GM23338 (cell line): ENCODE measurements around the gene KDM7A. TPM values are rescaled to one million over a fixed set of nuclear protein-coding genes. Genes with fewer than 3 reads are reported as not detected.

Source experiments
- ATAC-seq: fragments of 200-7000 bp; cut with Tn5 transposase; 3 replicates; pipeline ENCODE4 v1.9.1; 2020
- DNase-seq: peaks from one replicate; pipeline ENCODE4 v3.0.0-alpha.2; 2015; ENCODE audit warnings: low spot score
- H2AFZ ChIP-seq: fragments of 200-600 bp; sonication (generic); 2 replicates; pipeline ENCODE4 v1.8.0; 2016; ENCODE audit warnings: antibody characterized with exemption, mild to moderate bottlenecking, moderate library complexity
- H3F3A ChIP-seq: fragments of 200-600 bp; sonication (generic); replicated peaks from 2 replicates; pipeline ENCODE4 v1.8.0; 2017; ENCODE audit warnings: antibody characterized with exemption, mixed run types, low read depth
- H3K27ac ChIP-seq: fragments of 200-600 bp; sonication (generic); 2 replicates; pipeline ENCODE4 v1.6.1; 2016; ENCODE audit warnings: low read depth
- H3K27me3 ChIP-seq: fragments of 200-600 bp; sonication (generic); 2 replicates; pipeline ENCODE4 v1.8.0; 2016; ENCODE audit warnings: mild to moderate bottlenecking, mixed run types, moderate library complexity; ENCODE audit not compliant: insufficient read depth
- H3K36me3 ChIP-seq: fragments of 200-600 bp; sonication (generic); 2 replicates; pipeline ENCODE4 v1.8.0; 2016; ENCODE audit warnings: mild to moderate bottlenecking; ENCODE audit not compliant: insufficient read depth
- H3K4me1 ChIP-seq: fragments of 200-600 bp; sonication (generic); 2 replicates; pipeline ENCODE4 v1.8.0; 2016; ENCODE audit warnings: mild to moderate bottlenecking, moderate library complexity; ENCODE audit not compliant: insufficient read depth
- H3K4me2 ChIP-seq: fragments of 200-600 bp; sonication (generic); 2 replicates; pipeline ENCODE4 v1.7.1; 2017; ENCODE audit warnings: mixed run types
- H3K4me3 ChIP-seq: fragments of 200-600 bp; sonication (generic); 2 replicates; pipeline ENCODE4 v1.6.1; 2016; ENCODE audit warnings: mixed run types
- H3K79me2 ChIP-seq: fragments of 200-600 bp; sonication (generic); replicated peaks from 2 replicates; pipeline ENCODE4 v1.8.0; 2017; ENCODE audit warnings: mild to moderate bottlenecking; ENCODE audit not compliant: insufficient read depth
- H3K9me2 ChIP-seq: fragments of 200-600 bp; sonication (generic); 2 replicates; pipeline ENCODE4 v1.8.0; 2017; ENCODE audit not compliant: insufficient read depth
- H4K20me1 ChIP-seq: fragments of 200-600 bp; sonication (generic); replicated peaks from 2 replicates; pipeline ENCODE4 v1.8.0; 2017; ENCODE audit warnings: mild to moderate bottlenecking; ENCODE audit not compliant: insufficient read depth
- H3K27ac Mint-ChIP-seq: 2 replicates; pipeline ENCODE4 v1.8.0; 2020; ENCODE audit warnings: inconsistent platforms, mild to moderate bottlenecking, moderate library complexity, mixed read lengths
- H3K27me3 Mint-ChIP-seq: 3 replicates; pipeline ENCODE4 v1.8.0; 2022; ENCODE audit warnings: low read depth, mild to moderate bottlenecking, moderate library complexity, mixed read lengths, inconsistent platforms; ENCODE audit not compliant: insufficient read depth, poor library complexity
- H3K36me3 Mint-ChIP-seq: 3 replicates; pipeline ENCODE4 v1.8.0; 2021; ENCODE audit warnings: low read depth, mild to moderate bottlenecking, inconsistent platforms, moderate library complexity, mixed read lengths
- H3K4me1 Mint-ChIP-seq: 3 replicates; pipeline ENCODE4 v1.8.0; 2020; ENCODE audit warnings: mild to moderate bottlenecking, inconsistent platforms, mixed read lengths
- H3K4me3 Mint-ChIP-seq: 3 replicates; pipeline ENCODE4 v1.8.0; 2021; ENCODE audit warnings: moderate library complexity, mild to moderate bottlenecking, inconsistent platforms, mixed read lengths
- H3K9me3 Mint-ChIP-seq: 3 replicates; pipeline ENCODE4 v1.8.0; 2020; ENCODE audit warnings: moderate library complexity, mild to moderate bottlenecking, inconsistent platforms, mixed read lengths
- CTCF ChIP-seq, 2 experiments: fragments of 200-600 bp in 1 of 2; sonication (generic) in 1 of 2; conservative IDR thresholded peaks; 2 replicates each; pipeline versions ENCODE4 v1.5.1 to v1.6.1; 2016 to 2017; ENCODE audit warnings: antibody characterized with exemption in 2 of 2, low read depth in 2 of 2, mild to moderate bottlenecking in 2 of 2, moderate library complexity in 1 of 2
- ETS1 ChIP-seq: IDR thresholded peaks from 2 replicates; pipeline ENCODE4 v1.6.1; 2016; ENCODE audit warnings: antibody characterized with exemption
- EZH2 ChIP-seq: fragments of 200-600 bp; sonication (generic); IDR thresholded peaks from one replicate; pipeline ENCODE4 v1.8.0; 2017; ENCODE audit warnings: antibody characterized with exemption, mild to moderate bottlenecking, low read depth; ENCODE audit not compliant: unreplicated experiment
- EZH2phosphoT487 ChIP-seq: fragments of 200-600 bp; sonication (generic); IDR thresholded peaks from one replicate; pipeline ENCODE4 v1.8.1; 2018; ENCODE audit warnings: antibody characterized with exemption; ENCODE audit not compliant: unreplicated experiment
- JUNB ChIP-seq: IDR thresholded peaks from one replicate; pipeline ENCODE4 v1.6.1; 2016; ENCODE audit warnings: antibody characterized with exemption; ENCODE audit not compliant: unreplicated experiment
- NANOG ChIP-seq: IDR thresholded peaks from 2 replicates; pipeline ENCODE4 v1.6.1; 2016; ENCODE audit warnings: antibody characterized with exemption, borderline replicate concordance
- REST ChIP-seq: IDR thresholded peaks from one replicate; pipeline ENCODE4 v1.6.1; 2018; ENCODE audit warnings: antibody characterized with exemption; ENCODE audit not compliant: unreplicated experiment
- STAT1 ChIP-seq: IDR thresholded peaks from one replicate; pipeline ENCODE4 v1.6.1; 2016; ENCODE audit warnings: antibody characterized with exemption; ENCODE audit not compliant: unreplicated experiment
- polyA plus RNA-seq: library from polyadenylated mRNA; unstranded; fragments of >200 nt; fragmentation: Nextera tagmentation; extraction: Ambion mirVana; gene quantifications from 2 replicates; pipeline ENCODE4 v1.2.1, GENCODE V29; 2016
- total RNA-seq: library from RNA; depleted of rRNA; stranded (reverse); fragments of >200 nt; shearing (Covaris generic); gene quantifications from 2 replicates; pipeline ENCODE4 v1.2.3, GENCODE V29; 2014

KDM7A gene
- total and polyA plus RNA-seq, 2 experiments from 2014 or later = 2.3 to 10.8 TPM

GRCh38 chr7:140054751-140055150, 122.0 kb downstream of the KDM7A start:
- Histone ChIP-seq H3K27ac (no peak overlapping the region), H4K20me1 (0 out of 2 replicates have a peak, but pooled peaks cover 6% of the 10 kb centered on the region), H3K4me2 (no peak overlapping the region), H2AFZ (no peak overlapping the region), H3K27me3 (no peaks in the 10 kb centered on the region), H3K9me2 (no peaks in the 10 kb centered on the region; the same call in 1 of the 2 replicates), H3K4me3 (no peak overlapping the region), H3K36me3 (no peaks in the 10 kb centered on the region), H3F3A (no peaks in the 10 kb centered on the region), H3K4me1 (no peaks in the 10 kb centered on the region), H3K79me2 (no peaks in the 10 kb centered on the region)
- H3K27ac Mint-ChIP-seq = no peak overlapping the region
- H3K36me3 Mint-ChIP-seq = no peaks in the 10 kb centered on the region
- no peak overlapping the region for H3K4me3 Mint-ChIP-seq
- no peak for ATAC-seq
- no peaks in the 10 kb centered on the region for H3K27me3 Mint-ChIP-seq
- no peak for DNase-seq
- H3K4me1 Mint-ChIP-seq = no peaks in the 10 kb centered on the region
- H3K9me3 Mint-ChIP-seq = no peaks in the 10 kb centered on the region
- TF ChIP-seq STAT1 = no peak
- TF ChIP-seq JUNB = no peak
- TF ChIP-seq REST = no peak

- Histone ChIP-seq H3K4me2 (no peak overlapping the region), H2AFZ (no peak overlapping the region), H3K9me2 (no peaks in the 10 kb centered on the region; the same call in 1 of the 2 replicates), H3K27me3 (no peaks in the 10 kb centered on the region), H3K36me3 (no peaks in the 10 kb centered on the region; the same call in 1 of the 2 replicates), H3F3A (no peaks in the 10 kb centered on the region), H3K4me3 (no peak overlapping the region), H4K20me1 (0 out of 2 replicates have a peak, but pooled peaks cover 6% of the 10 kb centered on the region), H3K27ac (no peak overlapping the region), H3K4me1 (no peaks in the 10 kb centered on the region), H3K79me2 (no peaks in the 10 kb centered on the region)
- DNase-seq = no peak
- TF ChIP-seq EZH2phosphoT487 (no peak), EZH2 (no peak)
- no peak for ATAC-seq
- Mint-ChIP-seq H3K4me1 (no peaks in the 10 kb centered on the region), H3K27ac (no peak overlapping the region), H3K4me3 (no peak overlapping the region), H3K9me3 (no peaks in the 10 kb centered on the region), H3K27me3 (no peaks in the 10 kb centered on the region), H3K36me3 (no peaks in the 10 kb centered on the region)
These were observed 122.8 kb downstream of the KDM7A start for GRCh38 chr7:140053812-140054539.

GRCh38 chr7:140051820-140052219, 125.0 kb downstream of the KDM7A start:
- Histone ChIP-seq H3K36me3 (no peaks in the 10 kb centered on the region; the same call in 1 of the 2 replicates), H3K9me2 (no peaks in the 10 kb centered on the region; the same call in 1 of the 2 replicates), H3K4me1 (no peaks in the 10 kb centered on the region), H3K79me2 (no peaks in the 10 kb centered on the region), H3K27me3 (no peaks in the 10 kb centered on the region), H2AFZ (no peak overlapping the region), H3K4me2 (no peak overlapping the region), H4K20me1 (0 out of 2 replicates have a peak, but pooled peaks cover 6% of the 10 kb centered on the region), H3F3A (no peaks in the 10 kb centered on the region), H3K27ac (no peak overlapping the region), H3K4me3 (no peak overlapping the region)
- Mint-ChIP-seq H3K4me1 (no peaks in the 10 kb centered on the region), H3K4me3 (no peak overlapping the region), H3K27ac (no peak overlapping the region), H3K36me3 (no peaks in the 10 kb centered on the region), H3K27me3 (peaks cover 2% of the 10 kb centered on the region), H3K9me3 (no peaks in the 10 kb centered on the region)
- ATAC-seq (no peak), DNase-seq (no peak)
- no peak for TF ChIP-seq STAT1
- no peak for TF ChIP-seq NANOG
- TF ChIP-seq ETS1 = no peak
- TF ChIP-seq REST = no peak
- TF ChIP-seq CTCF (conservative IDR thresholded peaks at IDR 0.05; ENCODE audit: low read depth in 2 of 2) = no peak
